Prostate gland (tissue), 2 donors: ENCODE data around the gene NCL.

ENCODE experiments used
- POLR2A ChIP-seq: fragments of 450-650 bp; IDR thresholded peaks from one replicate; pipeline ENCODE4 v1.6.1; 2016; ENCODE audit warnings: antibody characterized with exemption, mild to moderate bottlenecking
- POLR2AphosphoS5 ChIP-seq: sonication (generic); formaldehyde crosslinking; IDR thresholded peaks from one replicate; pipeline ENCODE4 v1.6.1; 2017; ENCODE audit warnings: antibody characterized with exemption
- TF ChIP-seq, protein P1 (sequence below), 4 experiments: fragments of 200-600 bp in 2 of 4; fragments of 450-650 bp in 2 of 4; sonication (generic) in 2 of 4; IDR thresholded peaks; 1 replicate in 3 of 4; 2 replicates in 1 of 4; pipeline ENCODE4 v1.5.1; 2016 to 2019; ENCODE audit warnings: antibody characterized with exemption in 4 of 4, mild to moderate bottlenecking in 2 of 4, moderate library complexity in 2 of 4

DNA sequence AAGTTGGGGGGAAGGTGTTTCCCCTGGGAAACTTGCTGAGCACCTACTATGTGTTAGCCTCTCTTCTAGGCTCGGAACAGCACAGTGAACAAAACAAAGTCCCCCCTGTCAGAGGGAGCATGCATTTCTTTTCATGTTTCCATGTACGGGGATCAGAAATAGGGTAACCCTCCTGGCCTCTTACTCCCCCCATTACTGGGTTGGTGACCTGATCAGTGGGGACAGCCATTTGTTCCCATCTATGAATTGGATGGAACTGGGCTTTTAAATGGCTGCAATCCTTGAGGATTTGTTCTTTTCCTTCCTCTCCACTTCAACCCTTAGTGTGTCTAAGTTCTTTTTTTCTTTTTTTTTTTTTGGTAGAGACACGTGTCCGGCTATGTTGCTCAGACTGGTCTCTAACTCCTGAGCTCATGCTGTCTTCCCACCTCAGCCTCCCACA lies 13.7 kb downstream of the NCL start:
- TF ChIP-seq POLR2A (no peak), POLR2AphosphoS5 (no peak)
- TF ChIP-seq, protein P1, sequence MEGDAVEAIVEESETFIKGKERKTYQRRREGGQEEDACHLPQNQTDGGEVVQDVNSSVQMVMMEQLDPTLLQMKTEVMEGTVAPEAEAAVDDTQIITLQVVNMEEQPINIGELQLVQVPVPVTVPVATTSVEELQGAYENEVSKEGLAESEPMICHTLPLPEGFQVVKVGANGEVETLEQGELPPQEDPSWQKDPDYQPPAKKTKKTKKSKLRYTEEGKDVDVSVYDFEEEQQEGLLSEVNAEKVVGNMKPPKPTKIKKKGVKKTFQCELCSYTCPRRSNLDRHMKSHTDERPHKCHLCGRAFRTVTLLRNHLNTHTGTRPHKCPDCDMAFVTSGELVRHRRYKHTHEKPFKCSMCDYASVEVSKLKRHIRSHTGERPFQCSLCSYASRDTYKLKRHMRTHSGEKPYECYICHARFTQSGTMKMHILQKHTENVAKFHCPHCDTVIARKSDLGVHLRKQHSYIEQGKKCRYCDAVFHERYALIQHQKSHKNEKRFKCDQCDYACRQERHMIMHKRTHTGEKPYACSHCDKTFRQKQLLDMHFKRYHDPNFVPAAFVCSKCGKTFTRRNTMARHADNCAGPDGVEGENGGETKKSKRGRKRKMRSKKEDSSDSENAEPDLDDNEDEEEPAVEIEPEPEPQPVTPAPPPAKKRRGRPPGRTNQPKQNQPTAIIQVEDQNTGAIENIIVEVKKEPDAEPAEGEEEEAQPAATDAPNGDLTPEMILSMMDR (IDR thresholded peaks at IDR 0.05) = no peak
